DND-41 (cell line): Measurements from ENCODE around the gene SLC25A38.

ENCODE experiments used
- ATAC-seq: fragments of 200-7000 bp; cut with Tn5 transposase; 3 replicates; pipeline ENCODE4 v1.9.1; 2021; ENCODE audit warnings: low read depth; ENCODE audit not compliant: insufficient read depth
- DNase-seq: peaks from one replicate; pipeline ENCODE4 v3.0.0-alpha.2; 2020
- H2AFZ ChIP-seq: 2 replicates; pipeline ENCODE4 v1.6.0; 2012; ENCODE audit warnings: low read depth, low read length
- H3K27ac ChIP-seq: 2 replicates; pipeline ENCODE4 v1.5.1; 2012; ENCODE audit warnings: low read length, inconsistent platforms
- H3K27me3 ChIP-seq: fragments of 200-600 bp; sonication (generic); 2 replicates; pipeline ENCODE4 v1.6.0; 2012; ENCODE audit warnings: low read length, mild to moderate bottlenecking, inconsistent platforms; ENCODE audit not compliant: insufficient read depth, poor library complexity
- H3K36me3 ChIP-seq: 2 replicates; pipeline ENCODE4 v1.5.1; 2012; ENCODE audit warnings: low read length, inconsistent platforms; ENCODE audit not compliant: insufficient read depth
- H3K4me1 ChIP-seq: 2 replicates; pipeline ENCODE4 v1.5.1; 2012; ENCODE audit warnings: mild to moderate bottlenecking, low read length; ENCODE audit not compliant: insufficient read depth
- H3K4me2 ChIP-seq: 2 replicates; pipeline ENCODE4 v1.6.0; 2012; ENCODE audit warnings: mild to moderate bottlenecking, moderate library complexity, low read length, inconsistent platforms; ENCODE audit not compliant: insufficient read depth
- H3K4me3 ChIP-seq, 2 experiments: fragments of 200-600 bp in 1 of 2; shearing (Covaris generic) in 1 of 2; 2 replicates each; pipeline ENCODE4 v1.5.1; 2012 to 2016; ENCODE audit warnings: inconsistent platforms in 2 of 2, low read length in 2 of 2, mild to moderate bottlenecking in 2 of 2, low read depth in 1 of 2, moderate library complexity in 1 of 2
- H3K79me2 ChIP-seq: 2 replicates; pipeline ENCODE4 v1.6.0; 2012; ENCODE audit warnings: low read length, inconsistent platforms; ENCODE audit not compliant: insufficient read depth
- H3K9ac ChIP-seq: 2 replicates; pipeline ENCODE4 v1.6.0; 2012; ENCODE audit warnings: low read depth, mild to moderate bottlenecking, inconsistent platforms, low read length, moderate library complexity
- H3K9me3 ChIP-seq: 2 replicates; pipeline ENCODE4 v1.5.1; 2012; ENCODE audit warnings: low read length, moderate library complexity, mild to moderate bottlenecking, inconsistent platforms; ENCODE audit not compliant: insufficient read depth, severe bottlenecking
- H4K20me1 ChIP-seq: 2 replicates; pipeline ENCODE4 v1.6.0; 2012; ENCODE audit warnings: low read length; ENCODE audit not compliant: insufficient read depth
- EZH2 ChIP-seq: IDR thresholded peaks from 3 replicates; pipeline ENCODE4 v1.6.1; 2012; ENCODE audit warnings: borderline replicate concordance, low read depth, mild to moderate bottlenecking, moderate library complexity, low read length, inconsistent platforms; ENCODE audit not compliant: severe bottlenecking
- TF ChIP-seq, protein P1 (sequence below): IDR thresholded peaks from 2 replicates; pipeline ENCODE4 v1.5.1; 2012; ENCODE audit warnings: borderline replicate concordance, low read length, moderate library complexity, mild to moderate bottlenecking; ENCODE audit not compliant: poor library complexity, severe bottlenecking; ENCODE audit errors: extremely low read depth

The SLC25A38 gene

DNA sequence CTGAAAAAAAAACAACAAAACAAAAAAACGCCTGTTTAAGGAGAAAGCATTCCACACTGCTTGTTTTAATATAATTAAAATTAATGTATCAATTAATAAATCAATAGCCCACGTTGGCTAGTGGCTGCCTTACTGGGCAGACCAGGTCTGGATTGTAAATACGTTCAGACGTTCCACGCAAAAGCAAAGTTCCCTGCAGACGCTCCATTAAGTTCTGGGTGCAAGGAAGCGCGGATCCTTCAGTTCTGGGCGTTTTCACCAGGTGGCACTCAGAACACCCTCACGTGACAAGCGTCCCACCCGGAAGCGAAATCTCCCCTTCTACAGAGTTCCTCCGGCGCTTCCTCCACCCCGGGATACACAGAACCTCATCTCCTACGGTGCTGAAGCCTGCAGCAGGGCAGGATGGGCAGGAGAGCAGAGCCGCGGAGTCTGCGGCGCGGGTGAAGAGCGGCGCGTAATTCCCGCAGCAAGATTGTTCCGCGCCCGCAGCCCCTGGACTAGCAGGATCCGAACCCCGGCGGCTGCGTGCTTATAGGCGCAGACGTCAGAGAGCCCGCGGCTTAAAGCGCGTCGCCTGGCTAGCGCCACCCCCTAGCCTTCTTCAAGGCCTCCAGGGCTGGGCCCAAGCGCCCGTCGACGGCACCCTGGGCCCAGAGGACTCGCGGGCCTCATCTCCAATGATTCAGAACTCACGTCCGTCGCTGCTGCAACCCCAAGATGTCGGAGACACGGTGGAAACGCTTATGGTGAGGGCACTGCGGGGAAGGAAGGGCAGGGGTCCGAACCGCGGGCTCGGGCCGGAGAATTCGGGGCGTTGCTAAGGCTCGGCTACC lies at the start of gene SLC25A38:
Gene SLC25A38, plus strand, starts transcription at position 326 of the 836 bp plus-strand sequence. Its CDS starts 355 bp downstream, at position 681.
- H3K4me3 ChIP-seq = peak within 1 kb of the TSS; percentile 81 to 94
- H3K9ac ChIP-seq = peak within 1 kb of the TSS; percentile 88
- peaks cover 61% of the 10 kb centered on the region for H3K79me2 ChIP-seq
- DNase-seq = peak; percentile 88
- H3K27ac ChIP-seq = peak within 1 kb of the TSS; percentile 89
- no peak for TF ChIP-seq EZH2
- TF ChIP-seq, protein P1, sequence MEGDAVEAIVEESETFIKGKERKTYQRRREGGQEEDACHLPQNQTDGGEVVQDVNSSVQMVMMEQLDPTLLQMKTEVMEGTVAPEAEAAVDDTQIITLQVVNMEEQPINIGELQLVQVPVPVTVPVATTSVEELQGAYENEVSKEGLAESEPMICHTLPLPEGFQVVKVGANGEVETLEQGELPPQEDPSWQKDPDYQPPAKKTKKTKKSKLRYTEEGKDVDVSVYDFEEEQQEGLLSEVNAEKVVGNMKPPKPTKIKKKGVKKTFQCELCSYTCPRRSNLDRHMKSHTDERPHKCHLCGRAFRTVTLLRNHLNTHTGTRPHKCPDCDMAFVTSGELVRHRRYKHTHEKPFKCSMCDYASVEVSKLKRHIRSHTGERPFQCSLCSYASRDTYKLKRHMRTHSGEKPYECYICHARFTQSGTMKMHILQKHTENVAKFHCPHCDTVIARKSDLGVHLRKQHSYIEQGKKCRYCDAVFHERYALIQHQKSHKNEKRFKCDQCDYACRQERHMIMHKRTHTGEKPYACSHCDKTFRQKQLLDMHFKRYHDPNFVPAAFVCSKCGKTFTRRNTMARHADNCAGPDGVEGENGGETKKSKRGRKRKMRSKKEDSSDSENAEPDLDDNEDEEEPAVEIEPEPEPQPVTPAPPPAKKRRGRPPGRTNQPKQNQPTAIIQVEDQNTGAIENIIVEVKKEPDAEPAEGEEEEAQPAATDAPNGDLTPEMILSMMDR = peak; percentile 61
- peaks cover 69% of the 10 kb centered on the region for H3K4me1 ChIP-seq
- H4K20me1 ChIP-seq = peaks cover 44% of the 10 kb centered on the region
- ATAC-seq = peak; percentile 80
- H2AFZ ChIP-seq = peak within 1 kb of the TSS; percentile 75
- peaks cover 26% of the 10 kb centered on the region for H3K36me3 ChIP-seq
- H3K27me3 ChIP-seq = no peaks in the 10 kb centered on the region
- H3K9me3 ChIP-seq = no peaks in the 10 kb centered on the region
- H3K4me2 ChIP-seq = peak within 1 kb of the TSS; percentile 91

DNA sequence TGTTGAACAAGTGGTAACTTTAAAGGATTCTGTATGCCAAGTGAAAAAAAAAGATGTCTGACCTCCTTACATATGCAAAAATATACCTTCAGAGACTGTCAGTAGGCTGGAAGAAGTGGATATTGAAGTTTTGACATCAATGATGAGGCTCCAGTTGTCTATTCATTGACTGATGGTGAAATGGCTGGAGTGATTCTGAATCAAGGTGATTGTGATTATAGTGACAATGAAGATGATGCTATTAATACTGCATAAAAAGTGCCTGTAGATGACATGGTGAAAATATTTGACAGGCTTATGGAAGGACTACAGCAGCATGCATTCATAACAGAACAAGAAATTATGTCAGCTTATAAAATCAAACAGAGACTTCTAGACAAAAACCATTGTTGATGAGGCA lies 49.6 kb upstream of the SLC25A38 start:
- Histone ChIP-seq H3K36me3 (peaks cover 18% of the 10 kb centered on the region), H2AFZ (no peak overlapping the region), H4K20me1 (no peaks in the 10 kb centered on the region), H3K4me1 (peaks cover 43% of the 10 kb centered on the region), H3K4me2 (no peak overlapping the region), H3K9me3 (no peaks in the 10 kb centered on the region), H3K9ac (no peak overlapping the region), H3K4me3 (no peak overlapping the region), H3K27ac (no peak overlapping the region), H3K79me2 (peaks cover 21% of the 10 kb centered on the region; the same call in 1 of the 2 replicates), H3K27me3 (no peaks in the 10 kb centered on the region)
- DNase-seq (no peak), ATAC-seq (no peak)
- TF ChIP-seq, protein P1 = no peak
- TF ChIP-seq EZH2 = no peak

DNA sequence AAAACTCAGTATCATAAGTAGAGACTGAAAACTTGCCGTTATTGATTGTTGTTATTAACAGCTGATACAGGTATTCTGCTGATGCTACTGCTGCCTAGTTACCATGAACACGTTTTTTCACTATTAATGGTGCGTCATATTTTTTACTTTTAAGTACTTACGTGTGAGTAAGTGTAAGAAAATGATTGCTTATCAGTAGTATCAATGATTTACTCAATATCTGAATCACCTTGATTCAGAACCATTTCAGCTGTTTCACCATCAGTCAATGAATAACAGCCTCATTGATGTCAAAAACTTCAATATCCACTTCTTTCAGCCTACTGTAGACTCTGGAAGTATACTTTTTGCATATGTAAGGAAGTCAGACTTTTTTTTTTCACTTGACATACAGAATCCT lies 49.0 kb upstream of the SLC25A38 start:
- no peak overlapping the region for H3K4me3 ChIP-seq
- peaks cover 37% of the 10 kb centered on the region for H3K4me1 ChIP-seq
- H3K9me3 ChIP-seq = no peaks in the 10 kb centered on the region
- no peak overlapping the region for H3K27ac ChIP-seq
- peaks cover 21% of the 10 kb centered on the region for H3K36me3 ChIP-seq
- H3K4me2 ChIP-seq = no peak overlapping the region
- ATAC-seq (no peak), DNase-seq (no peak)
- no peak overlapping the region for H2AFZ ChIP-seq
- H3K27me3 ChIP-seq = no peaks in the 10 kb centered on the region
- TF ChIP-seq, protein P1 = no peak
- TF ChIP-seq EZH2 = no peak
- no peaks in the 10 kb centered on the region for H4K20me1 ChIP-seq
- no peak overlapping the region for H3K9ac ChIP-seq
- H3K79me2 ChIP-seq = peaks cover 21% of the 10 kb centered on the region; the same call in 1 of the 2 replicates
